Measurements from ENCODE around the gene CA12.
"Not testable (repeated sequence)": the region's sequence is repeated elsewhere in the genome, so short reads cannot be mapped to it uniquely, and the experiment has no call there.

The CA12 gene

DNA sequence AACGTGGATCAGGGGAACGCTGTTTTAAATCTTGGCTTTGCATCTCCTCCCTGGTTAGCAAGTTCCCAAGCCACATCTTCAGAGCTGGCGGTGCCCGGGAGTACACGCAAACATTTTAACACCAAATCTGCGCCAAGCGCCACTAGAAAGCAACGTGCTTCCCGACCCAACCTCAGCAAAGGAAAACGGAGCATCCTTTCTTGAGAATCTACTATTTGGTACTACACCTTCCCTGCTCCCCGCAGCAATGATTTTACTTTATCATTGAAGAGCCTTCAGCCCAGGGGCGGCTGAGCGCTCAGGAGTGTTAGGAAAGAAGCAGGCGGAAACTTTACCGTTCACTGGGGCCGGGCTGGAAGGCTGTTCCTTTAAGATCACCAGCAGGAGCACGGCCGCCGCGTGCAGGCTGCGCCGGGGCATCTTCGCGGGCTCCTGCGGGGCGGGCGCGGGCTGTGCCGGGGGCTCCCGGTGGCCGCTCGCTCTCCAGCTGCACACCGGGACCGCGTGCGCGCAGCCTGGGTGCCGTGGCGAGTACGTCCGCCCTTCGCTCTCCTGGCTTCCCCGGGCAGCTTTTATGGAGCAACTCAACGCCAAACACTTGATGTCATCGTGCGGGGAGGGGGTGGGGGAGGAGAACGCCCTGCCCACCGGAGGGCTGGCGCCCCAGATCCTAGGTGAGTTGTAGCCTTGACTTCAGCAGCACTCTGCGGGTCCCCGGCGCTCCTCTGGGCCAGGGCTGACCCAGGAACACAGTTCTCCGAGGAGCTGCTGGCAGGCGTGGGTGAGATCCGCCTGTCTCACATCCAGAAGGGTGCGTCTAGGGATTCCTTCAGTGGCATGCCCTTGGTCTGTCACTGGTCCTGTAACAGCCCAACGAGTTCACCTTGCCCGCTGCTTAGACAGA lies at the start of gene CA12:
Gene CA12, minus strand, starts transcription at position 546 of the 904 bp plus-strand sequence. Its CDS starts 126 bp downstream, at position 420.
- DNase-seq (ENCODE audit: low read depth) = no peak

GRCh38 chr15:63430766-63431451 lies 49.3 kb upstream of the CA12 start:
- no peak for DNase-seq (ENCODE audit: low read depth)

DNA sequence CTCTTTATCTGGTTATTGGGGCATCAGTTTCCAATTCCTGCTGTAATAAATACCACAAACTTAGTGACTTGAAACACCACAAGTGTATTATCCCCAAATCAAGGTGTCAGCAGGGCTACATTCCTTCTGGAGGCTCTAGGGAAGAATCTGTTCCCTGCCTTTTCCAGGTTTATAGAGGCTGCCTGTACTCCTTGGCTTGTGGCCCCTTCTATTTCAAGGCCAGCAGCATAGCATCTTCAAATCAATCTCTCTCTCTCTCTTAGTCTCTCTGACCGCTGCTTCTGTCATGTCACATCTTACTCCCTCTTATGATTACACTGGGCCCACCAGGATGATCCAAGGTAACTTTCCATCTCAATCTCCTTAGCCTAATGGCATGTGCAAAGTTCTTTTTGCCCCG lies 44.9 kb upstream of the CA12 start:
- no peak for DNase-seq (ENCODE audit: low read depth)

GRCh38 chr15:63425426-63425985 lies 43.9 kb upstream of the CA12 start:
- no peak for DNase-seq (ENCODE audit: low read depth)

- no peak for DNase-seq (ENCODE audit: low read depth)
Measured at GRCh38 chr15:63422891-63423590, 41.4 kb upstream of the CA12 start.

GRCh38 chr15:63421433-63421832 lies 39.8 kb upstream of the CA12 start:
- no peak for DNase-seq (ENCODE audit: low read depth)

DNA sequence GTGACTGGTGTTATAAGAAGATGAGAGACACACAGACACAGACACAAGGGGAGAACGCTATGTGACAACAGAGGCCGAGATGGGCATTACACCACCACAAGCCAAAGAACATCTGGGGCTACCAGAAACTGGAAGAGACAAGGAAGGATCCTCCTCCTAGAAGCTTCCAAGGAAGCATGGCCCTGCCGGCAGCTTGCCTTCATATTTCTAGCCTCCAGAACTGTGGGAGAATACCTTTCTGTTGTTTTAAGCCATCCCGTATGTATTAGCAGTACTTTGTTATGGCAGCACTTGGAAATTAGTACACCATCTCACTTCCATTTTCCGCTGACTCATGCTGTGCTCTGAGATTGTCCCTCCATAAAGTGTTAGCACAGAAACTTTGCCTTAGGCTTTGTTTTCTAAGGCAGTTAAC lies 38.7 kb upstream of the CA12 start:
- DNase-seq (ENCODE audit: low read depth) = no peak

DNA sequence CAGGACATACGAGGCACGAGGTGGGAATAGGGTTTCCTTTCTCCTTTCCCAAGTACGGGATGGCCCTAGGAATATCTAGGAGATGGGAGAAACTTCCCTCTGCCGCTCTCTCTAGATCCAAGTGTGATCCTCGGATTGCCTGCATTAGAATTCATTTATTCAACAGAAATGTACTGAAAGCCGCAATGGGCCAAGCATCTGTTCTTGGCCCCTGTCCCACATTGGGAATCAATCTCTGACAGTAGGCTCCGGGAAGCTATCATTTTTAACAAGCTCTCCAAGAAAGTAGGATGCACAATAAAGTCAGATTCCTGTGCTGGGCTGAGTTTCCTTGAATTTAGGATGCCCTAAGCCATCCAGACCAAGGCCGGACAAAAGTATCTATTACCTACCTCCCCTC lies 37.2 kb upstream of the CA12 start:
- DNase-seq (ENCODE audit: low read depth) = no peak

DNA sequence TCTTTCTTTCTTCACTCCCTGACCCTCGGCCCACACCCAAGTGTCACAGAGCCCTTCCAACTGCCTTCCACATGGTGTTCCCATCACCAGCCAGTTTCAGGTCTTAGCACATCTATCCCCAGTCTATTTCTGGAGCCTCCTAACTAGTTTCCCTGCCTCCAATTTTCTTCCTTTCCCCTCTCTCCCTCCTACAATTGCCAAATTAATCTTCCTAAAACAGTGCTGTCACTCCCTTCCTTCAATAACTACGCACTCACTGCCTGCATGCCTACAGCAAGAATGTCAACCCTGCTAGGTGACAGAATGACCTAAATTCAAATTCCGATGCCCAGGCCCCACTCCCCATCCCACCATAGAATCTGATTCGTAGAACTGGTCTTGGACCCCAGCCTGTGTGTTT lies 36.1 kb upstream of the CA12 start:
- no peak for DNase-seq (ENCODE audit: low read depth)

DNA sequence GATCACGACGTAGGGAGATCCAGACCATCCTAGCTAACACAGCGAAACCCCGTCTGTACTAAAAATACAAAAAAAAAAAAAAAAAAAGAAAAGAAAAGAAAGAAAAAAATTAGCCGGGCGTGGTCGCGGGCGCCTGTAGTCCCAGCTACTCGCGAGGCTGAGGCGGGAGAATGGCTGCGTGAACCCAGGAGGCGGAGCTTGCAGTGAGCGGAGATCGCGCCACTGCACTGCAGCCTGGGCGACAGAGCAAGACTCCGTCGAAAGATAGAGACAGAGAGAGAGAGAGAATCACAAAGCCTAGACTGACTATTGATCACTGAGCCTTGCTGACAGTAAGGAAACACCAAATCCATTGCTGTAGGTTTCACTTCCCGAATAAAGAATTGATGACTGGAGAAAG lies 35.6 kb upstream of the CA12 start:
- not testable (repeated sequence) for DNase-seq (ENCODE audit: low read depth)

- no peak for DNase-seq (ENCODE audit: low read depth)
Measured at GRCh38 chr15:63414474-63415120, 33.0 kb upstream of the CA12 start.

GRCh38 chr15:63412551-63412950 lies 30.9 kb upstream of the CA12 start:
- no peak for DNase-seq (ENCODE audit: low read depth)

DNA sequence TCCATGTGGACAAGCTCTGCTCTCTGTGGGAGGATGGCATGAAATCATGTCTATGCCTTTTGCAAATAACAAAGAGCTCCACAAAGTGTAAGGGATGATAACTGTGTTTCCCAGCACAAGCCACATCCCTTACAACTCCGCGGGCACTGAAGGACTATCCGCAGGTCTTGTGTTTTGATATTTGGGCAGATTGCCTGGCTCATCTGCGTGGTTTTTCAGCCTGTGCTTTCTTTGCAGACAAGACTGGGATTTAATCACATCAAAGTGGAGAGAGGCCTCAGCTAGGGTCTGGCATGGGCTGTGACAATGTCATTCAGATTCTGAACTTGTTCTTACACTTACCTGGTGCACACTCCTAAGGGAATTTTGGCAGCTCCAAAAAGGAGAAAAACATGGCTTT lies 30.2 kb upstream of the CA12 start:
- DNase-seq (ENCODE audit: low read depth) = no peak

DNA sequence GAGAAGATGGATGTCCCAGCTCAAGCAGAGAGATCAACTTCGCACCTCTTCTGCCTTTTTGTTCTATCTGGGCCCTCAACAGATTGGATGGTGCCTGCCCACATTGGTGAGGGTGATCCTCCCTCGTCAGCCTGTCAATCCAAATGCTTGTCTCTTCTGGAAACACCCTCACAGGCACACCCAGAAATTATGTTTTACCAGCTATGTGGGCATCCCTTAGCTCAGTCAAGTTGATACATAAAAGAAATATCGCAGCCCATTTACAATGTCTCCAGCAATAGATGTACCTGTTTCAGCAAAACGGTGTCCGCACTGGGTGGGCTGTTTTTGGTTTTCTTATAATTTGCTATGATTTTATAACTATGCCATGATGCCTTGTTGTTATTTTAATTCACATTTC lies 27.5 kb upstream of the CA12 start:
- no peak for DNase-seq (ENCODE audit: low read depth)

DNA sequence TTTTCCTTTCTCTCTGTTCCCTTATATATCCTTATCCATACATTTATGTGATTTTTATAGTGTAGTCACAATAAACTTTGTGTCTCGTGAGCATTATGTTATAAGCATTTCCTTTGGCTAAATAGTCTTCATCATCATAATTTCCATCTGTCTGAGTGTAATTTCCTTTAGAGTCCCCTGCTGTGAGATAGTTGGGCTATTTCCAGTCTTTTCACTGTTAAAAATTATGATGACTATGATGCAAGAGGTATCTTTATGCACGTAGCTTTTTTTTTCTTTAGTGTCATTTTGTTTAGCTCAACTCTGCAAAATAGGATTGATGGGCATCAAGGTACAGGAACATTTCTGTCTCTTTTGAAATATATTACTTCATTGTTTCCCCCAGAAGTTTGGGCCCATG lies 26.9 kb upstream of the CA12 start:
- DNase-seq (ENCODE audit: low read depth) = no peak

- DNase-seq (ENCODE audit: low read depth) = no peak
Measured at GRCh38 chr15:63407612-63408011, 26.0 kb upstream of the CA12 start.

DNA sequence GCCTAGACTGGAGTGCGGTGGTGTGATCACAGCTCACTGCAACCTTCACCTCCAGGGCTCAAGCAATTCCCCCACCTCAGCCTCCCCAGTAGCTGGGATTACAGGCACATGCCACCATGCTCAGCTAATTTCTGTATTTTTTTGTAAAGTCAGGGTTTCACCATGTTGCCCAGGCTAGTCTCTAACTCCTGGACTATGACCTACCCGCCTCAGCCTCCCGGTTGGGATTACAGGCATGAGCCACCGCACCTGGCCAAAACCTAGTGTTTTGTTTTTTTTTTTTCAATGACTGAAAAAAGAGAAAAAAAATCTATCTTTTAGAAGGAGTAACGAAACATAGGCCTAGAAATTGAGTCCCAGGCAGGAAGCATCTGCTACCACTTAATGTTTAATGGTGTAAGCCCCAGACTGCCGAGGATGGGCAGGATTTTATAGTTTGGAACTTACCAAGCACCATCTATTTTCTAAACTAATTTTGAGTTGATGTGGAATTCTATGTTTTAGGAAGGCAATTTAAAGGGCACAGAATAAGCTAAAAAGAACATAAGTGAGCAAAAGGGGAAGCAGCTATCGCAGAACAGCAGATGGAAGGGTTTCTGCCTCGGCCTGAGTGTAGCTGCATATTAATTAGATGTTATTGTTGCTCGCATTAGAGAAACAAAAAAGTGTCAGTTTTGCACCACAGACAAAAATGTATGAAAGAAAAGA lies 24.2 kb upstream of the CA12 start:
- DNase-seq (ENCODE audit: low read depth) = no peak

- DNase-seq (ENCODE audit: low read depth) = no peak
Measured at GRCh38 chr15:63405159-63405558, 23.5 kb upstream of the CA12 start.

DNA sequence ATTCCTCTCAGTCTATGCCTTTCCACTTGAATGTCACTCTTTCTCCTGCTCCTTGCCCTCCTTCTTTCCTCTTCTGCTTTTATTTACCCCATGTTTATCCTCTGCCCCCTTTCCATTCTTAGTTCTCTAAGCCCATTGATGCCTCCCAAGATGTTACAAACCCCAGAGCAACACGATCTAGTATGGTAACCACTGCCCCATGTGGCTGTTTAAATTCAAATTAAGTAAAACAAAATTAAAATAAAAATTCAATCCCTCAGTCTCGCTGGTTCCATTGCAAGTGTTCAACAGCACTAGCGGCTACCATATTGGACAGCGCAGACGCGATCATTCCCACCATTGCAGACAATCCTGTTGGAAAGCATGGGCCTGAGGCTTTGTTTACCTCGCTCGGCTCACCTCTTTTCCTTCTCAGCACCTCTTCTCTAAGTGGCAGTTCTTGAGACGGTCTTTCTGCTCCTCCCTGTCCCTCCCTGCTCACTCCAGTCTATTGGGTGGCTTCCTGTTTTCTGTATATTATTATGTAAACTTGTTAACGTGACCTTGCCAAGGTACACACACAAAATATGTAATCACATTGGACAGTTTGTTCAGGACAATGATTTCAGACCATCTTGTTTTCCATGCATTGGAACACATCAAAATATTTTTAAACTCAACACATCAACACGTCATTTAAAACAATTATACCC lies 21.8 kb upstream of the CA12 start:
- no peak for DNase-seq (ENCODE audit: low read depth)

GRCh38 chr15:63402498-63403253 lies 21.0 kb upstream of the CA12 start:
- DNase-seq (ENCODE audit: low read depth) = no peak
